Measurements from ENCODE around the gene SDK1. TPM values are rescaled to one million over a fixed set of nuclear protein-coding genes. Genes with fewer than 3 reads are reported as not detected.

Gene SDK1
- total RNA-seq, 2 donors from 2014 or later: 1.3 to 2.6 TPM

DNA sequence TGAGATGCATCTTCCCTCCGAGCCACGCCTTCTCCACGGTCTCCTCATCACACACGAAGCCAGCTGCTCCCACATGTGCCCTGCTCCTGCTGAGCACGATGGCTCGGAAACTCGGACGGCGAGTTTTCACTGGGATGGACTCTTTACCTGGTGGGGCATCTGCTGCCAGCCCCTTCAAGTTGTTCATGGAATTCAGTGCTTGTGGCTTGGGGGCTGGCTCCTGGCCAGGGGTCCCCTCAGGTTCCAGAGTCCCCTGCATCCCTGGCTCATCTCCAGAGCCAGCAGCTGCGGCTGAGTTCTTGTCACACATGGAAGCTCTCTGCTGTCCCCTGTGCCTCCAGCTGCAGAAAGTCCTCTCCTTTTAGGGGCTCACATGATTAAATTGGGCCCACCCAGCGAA lies 654.0 kb downstream of the SDK1 start:
- Histone ChIP-seq H3K4me1 (no peaks in the 10 kb centered on the region), H3K9ac (ENCODE audit: low read depth in 2 of 2, low read length in 2 of 2) (no peak overlapping the region), H3K27me3 (no peaks in the 10 kb centered on the region), H3K4me3 (no peak overlapping the region), H3K36me3 (no peaks in the 10 kb centered on the region), H3K27ac (no peak overlapping the region), H3K9me3 (no peaks in the 10 kb centered on the region)
- intact Hi-C loops (cut with DNase I): no loop called here
- TF ChIP-seq CTCF (IDR thresholded peaks at IDR 0.05): no peak
- no peak for DNase-seq

GRCh38 chr7:3955751-3956696 lies 655.0 kb downstream of the SDK1 start:
- intact Hi-C loops (cut with DNase I): no loop called here
- Histone ChIP-seq H3K9ac (ENCODE audit: low read depth in 2 of 2, low read length in 2 of 2) (no peak overlapping the region), H3K27me3 (no peaks in the 10 kb centered on the region), H3K4me1 (no peaks in the 10 kb centered on the region), H3K27ac (no peak overlapping the region), H3K4me3 (no peak overlapping the region), H3K9me3 (no peaks in the 10 kb centered on the region), H3K36me3 (no peaks in the 10 kb centered on the region)
- no peak for TF ChIP-seq CTCF (IDR thresholded peaks at IDR 0.05)
- no peak for DNase-seq

- no peaks in the 10 kb centered on the region for H3K9me3 ChIP-seq
- no peak overlapping the region for H3K27ac ChIP-seq
- no peak for DNase-seq
- no peaks in the 10 kb centered on the region for H3K27me3 ChIP-seq
- no peak overlapping the region for H3K4me3 ChIP-seq
- no peaks in the 10 kb centered on the region for H3K4me1 ChIP-seq
- no peak overlapping the region for H3K9ac ChIP-seq (ENCODE audit: low read depth in 2 of 2, low read length in 2 of 2)
- H3K36me3 ChIP-seq: no peaks in the 10 kb centered on the region
- intact Hi-C loops (cut with DNase I): no loop called here
- TF ChIP-seq CTCF (IDR thresholded peaks at IDR 0.05): no peak
These were observed 655.9 kb downstream of the SDK1 start for GRCh38 chr7:3956949-3957348.

DNA sequence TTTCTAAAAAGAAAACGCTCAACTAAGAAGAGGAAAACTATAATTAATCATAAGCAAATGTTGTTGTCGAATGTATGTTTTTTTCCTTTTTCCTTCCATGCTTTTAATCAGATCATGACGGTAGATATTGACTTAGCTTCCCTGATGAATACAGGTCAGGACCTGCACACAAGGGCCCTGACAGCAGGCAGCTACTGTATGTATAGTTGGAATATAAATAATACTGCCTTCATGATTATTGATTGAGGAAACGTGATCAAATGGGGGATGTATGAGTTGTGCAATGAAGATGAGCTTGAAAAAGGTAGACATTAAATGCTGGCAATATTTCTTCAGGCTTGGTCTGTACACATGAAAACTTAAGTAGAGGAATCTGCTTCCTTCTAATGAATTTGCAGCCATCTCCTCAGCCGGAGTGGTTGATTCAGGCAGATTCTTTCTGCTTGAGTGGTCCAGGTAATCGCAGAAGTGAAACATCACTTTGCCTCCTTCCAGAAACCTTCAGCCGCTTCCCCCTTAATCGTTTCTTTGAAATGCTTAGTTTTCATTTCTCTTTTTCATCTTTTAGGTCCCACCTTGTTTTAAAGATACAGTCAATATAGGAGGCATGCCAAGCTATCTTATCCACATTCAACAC lies 656.5 kb downstream of the SDK1 start:
- no peak for TF ChIP-seq CTCF (IDR thresholded peaks at IDR 0.05)
- no peaks in the 10 kb centered on the region for H3K4me1 ChIP-seq
- DNase-seq: no peak
- H3K4me3 ChIP-seq: no peak overlapping the region
- H3K9ac ChIP-seq (ENCODE audit: low read depth in 2 of 2, low read length in 2 of 2): no peak overlapping the region
- no peaks in the 10 kb centered on the region for H3K9me3 ChIP-seq
- H3K36me3 ChIP-seq: no peaks in the 10 kb centered on the region
- intact Hi-C loops (cut with DNase I): no loop called here
- H3K27ac ChIP-seq: no peak overlapping the region
- no peaks in the 10 kb centered on the region for H3K27me3 ChIP-seq

DNA sequence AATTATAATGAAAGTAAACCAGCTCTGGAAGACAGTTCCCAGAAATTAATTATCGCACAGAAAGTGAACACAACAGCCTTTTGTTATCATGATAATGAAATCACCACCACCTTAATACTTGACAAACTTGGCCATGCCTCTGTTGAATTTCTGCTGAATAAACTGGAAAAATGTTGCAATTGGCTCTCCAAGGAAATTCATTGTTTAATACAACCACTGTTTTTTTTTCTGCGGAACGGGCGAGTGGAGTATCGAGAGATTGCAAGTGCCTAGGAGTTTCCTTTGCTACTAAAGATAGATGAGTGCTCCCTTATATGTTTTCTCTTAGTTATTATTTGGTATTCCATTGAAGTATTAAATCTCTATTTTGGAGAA lies 657.0 kb downstream of the SDK1 start:
- no peak overlapping the region for H3K4me3 ChIP-seq
- H3K27me3 ChIP-seq: no peaks in the 10 kb centered on the region
- no peak overlapping the region for H3K9ac ChIP-seq (ENCODE audit: low read depth in 2 of 2, low read length in 2 of 2)
- no peak overlapping the region for H3K27ac ChIP-seq
- intact Hi-C loops (cut with DNase I): no loop called here
- H3K9me3 ChIP-seq: no peaks in the 10 kb centered on the region
- H3K4me1 ChIP-seq: no peaks in the 10 kb centered on the region
- H3K36me3 ChIP-seq: no peaks in the 10 kb centered on the region
- no peak for DNase-seq
- no peak for TF ChIP-seq CTCF (IDR thresholded peaks at IDR 0.05)

Measured in colonic mucosa (tissue), 4 donors.